ENCODE measurements around the gene KRTAP21-2.

DNA sequence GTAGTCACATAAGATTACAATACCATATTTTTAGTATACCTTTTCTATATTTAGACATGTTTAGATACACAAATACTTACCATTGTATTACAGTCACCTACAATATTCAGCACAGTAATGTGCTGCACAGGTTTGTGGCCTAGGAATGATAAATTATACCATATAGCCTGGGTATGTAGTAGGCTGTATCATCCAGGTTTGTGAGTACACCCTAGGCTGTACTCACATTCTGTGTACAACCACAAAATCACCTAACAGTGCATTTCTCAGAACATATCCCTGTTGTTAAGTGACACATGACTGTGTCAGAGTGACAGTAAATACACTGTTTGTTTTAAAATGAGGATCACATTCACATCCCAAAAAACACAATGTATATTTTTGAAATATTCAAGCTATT is 39.6 kb downstream of the KRTAP21-2 start:
- no peak for TF ChIP-seq EZH2 (IDR thresholded peaks at IDR 0.05; ENCODE audit: low read depth)
- TF ChIP-seq, protein P1, sequence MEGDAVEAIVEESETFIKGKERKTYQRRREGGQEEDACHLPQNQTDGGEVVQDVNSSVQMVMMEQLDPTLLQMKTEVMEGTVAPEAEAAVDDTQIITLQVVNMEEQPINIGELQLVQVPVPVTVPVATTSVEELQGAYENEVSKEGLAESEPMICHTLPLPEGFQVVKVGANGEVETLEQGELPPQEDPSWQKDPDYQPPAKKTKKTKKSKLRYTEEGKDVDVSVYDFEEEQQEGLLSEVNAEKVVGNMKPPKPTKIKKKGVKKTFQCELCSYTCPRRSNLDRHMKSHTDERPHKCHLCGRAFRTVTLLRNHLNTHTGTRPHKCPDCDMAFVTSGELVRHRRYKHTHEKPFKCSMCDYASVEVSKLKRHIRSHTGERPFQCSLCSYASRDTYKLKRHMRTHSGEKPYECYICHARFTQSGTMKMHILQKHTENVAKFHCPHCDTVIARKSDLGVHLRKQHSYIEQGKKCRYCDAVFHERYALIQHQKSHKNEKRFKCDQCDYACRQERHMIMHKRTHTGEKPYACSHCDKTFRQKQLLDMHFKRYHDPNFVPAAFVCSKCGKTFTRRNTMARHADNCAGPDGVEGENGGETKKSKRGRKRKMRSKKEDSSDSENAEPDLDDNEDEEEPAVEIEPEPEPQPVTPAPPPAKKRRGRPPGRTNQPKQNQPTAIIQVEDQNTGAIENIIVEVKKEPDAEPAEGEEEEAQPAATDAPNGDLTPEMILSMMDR (conservative IDR thresholded peaks at IDR 0.05), result no peak

All from PC-9 (cell line).